Mesendoderm (in vitro differentiated cells): ENCODE data around the gene MGAT4A.
"Not testable (repeated sequence)": the region's sequence is repeated elsewhere in the genome, so short reads cannot be mapped to it uniquely, and the experiment has no call there.

Experiments
- DNase-seq: peaks from one replicate; pipeline ENCODE4 v3.0.0; 2013
- H2AK5ac ChIP-seq: 2 replicates; pipeline ENCODE4 v1.6.1; 2013; ENCODE audit warnings: low read length, inconsistent platforms
- H2BK120ac ChIP-seq: 2 replicates; pipeline ENCODE4 v1.6.1; 2013; ENCODE audit warnings: low read depth, mild to moderate bottlenecking, low read length, moderate library complexity, mixed read lengths
- H2BK15ac ChIP-seq: replicated peaks from 2 replicates; pipeline ENCODE4 v1.6.1; 2013; ENCODE audit warnings: low read depth, mild to moderate bottlenecking, moderate library complexity
- H2BK5ac ChIP-seq: 2 replicates; pipeline ENCODE4 v1.6.1; 2013; ENCODE audit warnings: low read length, inconsistent platforms
- H3K18ac ChIP-seq: 2 replicates; pipeline ENCODE4 v1.6.1; 2013; ENCODE audit warnings: mild to moderate bottlenecking, low read length, mixed read lengths
- H3K23ac ChIP-seq: one replicate; pipeline ENCODE4 v1.6.1; 2013; ENCODE audit warnings: low read length
- H3K27ac ChIP-seq: 2 replicates; pipeline ENCODE4 v1.5.1; 2013; ENCODE audit warnings: low read depth, mild to moderate bottlenecking, inconsistent platforms, low read length, moderate library complexity
- H3K27me3 ChIP-seq: 2 replicates; pipeline ENCODE4 v1.6.1; 2013; ENCODE audit warnings: low read length, control low read depth, mild to moderate bottlenecking, inconsistent platforms; ENCODE audit not compliant: insufficient read depth, poor library complexity
- H3K36me3 ChIP-seq: 2 replicates; pipeline ENCODE4 v1.6.1; 2013; ENCODE audit warnings: low read length, inconsistent platforms; ENCODE audit not compliant: control insufficient read depth, insufficient read depth
- H3K4ac ChIP-seq: one replicate; pipeline ENCODE4 v1.6.1; 2013; ENCODE audit warnings: low read depth, mild to moderate bottlenecking, low read length, moderate library complexity
- H3K4me1 ChIP-seq: 2 replicates; pipeline ENCODE4 v1.6.1; 2013; ENCODE audit warnings: low read depth, low read length, inconsistent platforms; ENCODE audit not compliant: control insufficient read depth
- H3K4me2 ChIP-seq: 2 replicates; pipeline ENCODE4 v1.6.1; 2013; ENCODE audit warnings: low read length
- H3K4me3 ChIP-seq: 2 replicates; pipeline ENCODE4 v1.5.1; 2013; ENCODE audit warnings: mild to moderate bottlenecking, low read length
- H3K56ac ChIP-seq: one replicate; pipeline ENCODE4 v1.6.1; 2013; ENCODE audit warnings: low read length
- H3K79me1 ChIP-seq: 2 replicates; pipeline ENCODE4 v1.6.1; 2013; ENCODE audit warnings: low read length, inconsistent platforms
- H3K79me2 ChIP-seq: 2 replicates; pipeline ENCODE4 v1.6.1; 2013; ENCODE audit warnings: mild to moderate bottlenecking, low read length; ENCODE audit not compliant: control insufficient read depth, insufficient read depth
- H3K9ac ChIP-seq: 2 replicates; pipeline ENCODE4 v1.6.1; 2013; ENCODE audit warnings: low read length, inconsistent platforms
- H4K5ac ChIP-seq: one replicate; pipeline ENCODE4 v1.6.1; 2013; ENCODE audit warnings: low read length
- H4K8ac ChIP-seq: one replicate; pipeline ENCODE4 v1.6.1; 2013; ENCODE audit warnings: low read depth, mild to moderate bottlenecking, control low read depth, low read length, moderate library complexity
- WGBS: extraction: QIAGEN DNeasy Blood & Tissue Kit; methylation state at CpG from one replicate; pipeline ENCODE4 v1.1.7; 2013; ENCODE audit warnings: low lambda C conversion rate, missing lambda C conversion rate; ENCODE audit not compliant: insufficient coverage; ENCODE audit errors: extremely low coverage; 5-methylcytosine and 5-hydroxymethylcytosine counted together

Gene MGAT4A

GRCh38 chr2:98606431-98606830 lies 124.5 kb downstream of the MGAT4A start:
- Histone ChIP-seq H3K9ac (peak overlapping the region; percentile 42), H3K4me1 (peaks cover 5% of the 10 kb centered on the region), H3K27me3 (no peaks in the 10 kb centered on the region), H3K4me3 (no peak overlapping the region), H4K8ac (no peak overlapping the region), H3K18ac (no peak overlapping the region), H2BK120ac (no peak overlapping the region), H2BK5ac (no peak overlapping the region), H3K4me2 (peak overlapping the region; percentile 12), H3K27ac (no peak overlapping the region), H2BK15ac (no peak overlapping the region), H3K56ac (peak overlapping the region; percentile 56), H3K4ac (no peak overlapping the region), H3K23ac (no peak overlapping the region), H3K79me2 (peaks cover 47% of the 10 kb centered on the region), H3K36me3 (no peaks in the 10 kb centered on the region), H4K5ac (no peak overlapping the region), H3K79me1 (peaks cover 34% of the 10 kb centered on the region), H2AK5ac (peak overlapping the region; percentile 52)
- no CpG with 5 or more reads among the region's 7 CpGs for WGBS
- no peak for DNase-seq

GRCh38 chr2:98605076-98605475 lies 125.9 kb downstream of the MGAT4A start:
- Histone ChIP-seq H2BK15ac (no peak overlapping the region), H3K79me2 (peaks cover 44% of the 10 kb centered on the region), H4K8ac (no peak overlapping the region), H2BK120ac (no peak overlapping the region), H2AK5ac (no peak overlapping the region), H3K4ac (no peak overlapping the region), H3K56ac (no peak overlapping the region), H4K5ac (no peak overlapping the region), H3K9ac (no peak overlapping the region), H3K4me2 (no peak overlapping the region), H3K36me3 (no peaks in the 10 kb centered on the region), H3K4me3 (no peak overlapping the region), H3K27ac (no peak overlapping the region), H3K23ac (no peak overlapping the region), H3K27me3 (no peaks in the 10 kb centered on the region), H3K79me1 (peaks cover 33% of the 10 kb centered on the region), H3K4me1 (peaks cover 5% of the 10 kb centered on the region), H2BK5ac (no peak overlapping the region), H3K18ac (no peak overlapping the region)
- no CpG with 5 or more reads among the region's 3 CpGs for WGBS
- no peak for DNase-seq

GRCh38 chr2:98604547-98604946 lies 126.4 kb downstream of the MGAT4A start:
- H2BK120ac ChIP-seq = no peak overlapping the region
- H4K8ac ChIP-seq = no peak overlapping the region
- H2AK5ac ChIP-seq = no peak overlapping the region
- peaks cover 30% of the 10 kb centered on the region for H3K79me1 ChIP-seq
- no peak overlapping the region for H3K27ac ChIP-seq
- H3K4me3 ChIP-seq = no peak overlapping the region
- H3K79me2 ChIP-seq = peaks cover 39% of the 10 kb centered on the region
- H3K18ac ChIP-seq = no peak overlapping the region
- no peak overlapping the region for H2BK15ac ChIP-seq
- H3K4me2 ChIP-seq = no peak overlapping the region
- no CpG with 5 or more reads among the region's 2 CpGs for WGBS
- no peak overlapping the region for H4K5ac ChIP-seq
- H3K9ac ChIP-seq = no peak overlapping the region
- no peak for DNase-seq
- no peak overlapping the region for H3K23ac ChIP-seq
- no peaks in the 10 kb centered on the region for H3K27me3 ChIP-seq
- H3K36me3 ChIP-seq = peaks cover 2% of the 10 kb centered on the region
- no peak overlapping the region for H3K56ac ChIP-seq
- no peak overlapping the region for H3K4ac ChIP-seq
- H3K4me1 ChIP-seq = peaks cover 5% of the 10 kb centered on the region
- no peak overlapping the region for H2BK5ac ChIP-seq

GRCh38 chr2:98601532-98602132 lies 129.3 kb downstream of the MGAT4A start:
- H3K23ac ChIP-seq = no peak overlapping the region
- no peak overlapping the region for H3K4ac ChIP-seq
- no peak overlapping the region for H3K4me2 ChIP-seq
- no peak overlapping the region for H4K8ac ChIP-seq
- peak; percentile 79 for DNase-seq
- H2BK120ac ChIP-seq = no peak overlapping the region
- H3K79me2 ChIP-seq = peaks cover 15% of the 10 kb centered on the region
- H2BK5ac ChIP-seq = no peak overlapping the region
- H4K5ac ChIP-seq = no peak overlapping the region
- no peaks in the 10 kb centered on the region for H3K27me3 ChIP-seq
- H3K36me3 ChIP-seq = peaks cover 4% of the 10 kb centered on the region
- H3K4me1 ChIP-seq = no peaks in the 10 kb centered on the region
- no peak overlapping the region for H3K27ac ChIP-seq
- H3K18ac ChIP-seq = no peak overlapping the region
- no peak overlapping the region for H3K9ac ChIP-seq
- peaks cover 17% of the 10 kb centered on the region for H3K79me1 ChIP-seq
- no peak overlapping the region for H3K56ac ChIP-seq
- no peak overlapping the region for H3K4me3 ChIP-seq
- no peak overlapping the region for H2AK5ac ChIP-seq
- no peak overlapping the region for H2BK15ac ChIP-seq
- WGBS = no CpG with 5 or more reads among the region's 3 CpGs

- peaks cover 5% of the 10 kb centered on the region for H3K36me3 ChIP-seq
- H4K8ac ChIP-seq = no peak overlapping the region
These were observed 132.0 kb downstream of the MGAT4A start for GRCh38 chr2:98598781-98599428.

GRCh38 chr2:98594665-98595064 lies 136.3 kb downstream of the MGAT4A start:
- not testable (repeated sequence) for H2BK5ac ChIP-seq, H4K5ac ChIP-seq, DNase-seq, H3K18ac ChIP-seq, H2BK15ac ChIP-seq, H3K36me3 ChIP-seq, H3K56ac ChIP-seq, H4K8ac ChIP-seq, H3K27ac ChIP-seq, H3K4me2 ChIP-seq, H3K4me3 ChIP-seq, H2BK120ac ChIP-seq, H3K9ac ChIP-seq, H3K79me2 ChIP-seq, H2AK5ac ChIP-seq, H3K23ac ChIP-seq, H3K27me3 ChIP-seq, H3K4me1 ChIP-seq, H3K79me1 ChIP-seq, H3K4ac ChIP-seq
- no CpG with 5 or more reads among the region's 4 CpGs for WGBS

More at GRCh38 chr2:98598781-98599428, 132.0 kb downstream of the MGAT4A start:
- no peak overlapping the region for H2BK15ac ChIP-seq
- no peak overlapping the region for H3K27ac ChIP-seq
- H2BK120ac ChIP-seq = no peak overlapping the region
- H3K27me3 ChIP-seq = no peaks in the 10 kb centered on the region
- no peak overlapping the region for H3K4me3 ChIP-seq
- no peak overlapping the region for H3K56ac ChIP-seq
- no peak overlapping the region for H3K9ac ChIP-seq
- no peak for DNase-seq
- no peak overlapping the region for H2AK5ac ChIP-seq
- H3K79me1 ChIP-seq = no peaks in the 10 kb centered on the region
- H3K18ac ChIP-seq = no peak overlapping the region
- WGBS = no CpG with 5 or more reads among the region's 1 CpG
- no peaks in the 10 kb centered on the region for H3K79me2 ChIP-seq
- no peak overlapping the region for H3K4me2 ChIP-seq
- no peaks in the 10 kb centered on the region for H3K4me1 ChIP-seq
- no peak overlapping the region for H3K23ac ChIP-seq
- no peak overlapping the region for H4K5ac ChIP-seq
- no peak overlapping the region for H2BK5ac ChIP-seq
- no peak overlapping the region for H3K4ac ChIP-seq
